GM18951 (cell line): ENCODE data around the gene NDFIP2.

Source experiments
- POLR2A ChIP-seq: IDR thresholded peaks from 4 replicates; pipeline ENCODE4 v1.6.1; 2011; ENCODE audit warnings: mild to moderate bottlenecking; ENCODE audit not compliant: insufficient read length, insufficient read depth; ENCODE audit errors: extremely low read depth
- in situ Hi-C: fragments of 300-500 bp; cut with MboI; formaldehyde crosslinking; loops from one replicate; pipeline ENCODE4 v1.12.0; 2022; ENCODE audit warnings: low sequenced_read_pairs, mixed read lengths, inconsistent platforms; ENCODE audit not compliant: unreplicated experiment

The NDFIP2 gene

GRCh38 chr13:79450110-79450509 is 30.8 kb upstream of the NDFIP2 start:
- TF ChIP-seq POLR2A, result no peak

GRCh38 chr13:79451500-79451962 is 29.4 kb upstream of the NDFIP2 start:
- TF ChIP-seq POLR2A, result no peak
- in situ Hi-C loops, result no loop called here

More at GRCh38 chr13:79450110-79450509, 30.8 kb upstream of the NDFIP2 start:
- in situ Hi-C loops, result no loop called here

- TF ChIP-seq POLR2A, result no peak
- in situ Hi-C loops, result no loop called here
Observed at GRCh38 chr13:79452239-79452913, 28.6 kb upstream of the NDFIP2 start.

GRCh38 chr13:79455331-79455730 is 25.6 kb upstream of the NDFIP2 start:
- TF ChIP-seq POLR2A, result no peak
- in situ Hi-C loops, result no loop called here

- no peak for TF ChIP-seq POLR2A
- in situ Hi-C loops, result no loop called here
Observed at GRCh38 chr13:79456051-79456450, 24.9 kb upstream of the NDFIP2 start.

GRCh38 chr13:79456656-79457365 is 24.1 kb upstream of the NDFIP2 start:
- in situ Hi-C loops, result no loop called here

GRCh38 chr13:79457390-79457789 is 23.6 kb upstream of the NDFIP2 start:
- TF ChIP-seq POLR2A, result no peak
- in situ Hi-C loops, result no loop called here

More at GRCh38 chr13:79456656-79457365, 24.1 kb upstream of the NDFIP2 start:
- no peak for TF ChIP-seq POLR2A

- TF ChIP-seq POLR2A, result no peak
- in situ Hi-C loops, result no loop called here
Observed at GRCh38 chr13:79457948-79458347, 23.0 kb upstream of the NDFIP2 start.

- TF ChIP-seq POLR2A, result no peak
- in situ Hi-C loops, result no loop called here
Observed at GRCh38 chr13:79458436-79458835, 22.5 kb upstream of the NDFIP2 start.

- in situ Hi-C loops, result no loop called here
- TF ChIP-seq POLR2A, result no peak
Observed at GRCh38 chr13:79459906-79460305, 21.0 kb upstream of the NDFIP2 start.

- in situ Hi-C loops, result no loop called here
- no peak for TF ChIP-seq POLR2A
Observed at GRCh38 chr13:79462895-79463294, 18.1 kb upstream of the NDFIP2 start.

GRCh38 chr13:79463604-79464003 is 17.4 kb upstream of the NDFIP2 start:
- in situ Hi-C loops, result no loop called here
- TF ChIP-seq POLR2A, result no peak

GRCh38 chr13:79466872-79467271 is 14.1 kb upstream of the NDFIP2 start:
- in situ Hi-C loops, result no loop called here
- TF ChIP-seq POLR2A, result no peak

- in situ Hi-C loops, result no loop called here
- no peak for TF ChIP-seq POLR2A
Observed at GRCh38 chr13:79468402-79468801, 12.6 kb upstream of the NDFIP2 start.
